ENCODE measurements around the gene PTPA.
"Not testable (repeated sequence)": the region's sequence is repeated elsewhere in the genome, so short reads cannot be mapped to it uniquely, and the experiment has no call there.

Gene PTPA

GRCh38 chr9:129178568-129179382 is 67.6 kb downstream of the PTPA start:
- DNase-seq = no peak

- DNase-seq = no peak
Observed at GRCh38 chr9:129181246-129181645, 70.0 kb downstream of the PTPA start.

- DNase-seq = no peak
Observed at GRCh38 chr9:129182122-129182521, 70.9 kb downstream of the PTPA start.

GRCh38 chr9:129182625-129183494 is 71.6 kb downstream of the PTPA start:
- no peak for DNase-seq

GRCh38 chr9:129183495-129184218 is 72.4 kb downstream of the PTPA start:
- no peak for DNase-seq

- no peak for DNase-seq
Observed at GRCh38 chr9:129184219-129184524, 73.0 kb downstream of the PTPA start.

- no peak for DNase-seq
Observed at GRCh38 chr9:129184596-129185122, 73.4 kb downstream of the PTPA start.

GRCh38 chr9:129185402-129185801 is 74.2 kb downstream of the PTPA start:
- no peak for DNase-seq

- DNase-seq = no peak
Observed at GRCh38 chr9:129185991-129186390, 74.8 kb downstream of the PTPA start.

- no peak for DNase-seq
Observed at GRCh38 chr9:129187042-129187441, 75.8 kb downstream of the PTPA start.

- DNase-seq = not testable (repeated sequence)
Observed at GRCh38 chr9:129189971-129190370, 78.8 kb downstream of the PTPA start.

GRCh38 chr9:129191234-129191633 is 80.0 kb downstream of the PTPA start:
- DNase-seq = no peak

- no peak for DNase-seq
Observed at GRCh38 chr9:129193655-129194054, 82.4 kb downstream of the PTPA start.

- DNase-seq = no peak
Observed at GRCh38 chr9:129194221-129194620, 83.0 kb downstream of the PTPA start.

GRCh38 chr9:129195606-129196005 is 84.4 kb downstream of the PTPA start:
- DNase-seq = no peak

- DNase-seq = not testable (repeated sequence)
Observed at GRCh38 chr9:129197045-129197444, 85.8 kb downstream of the PTPA start.

GRCh38 chr9:129197978-129198318 is 86.7 kb downstream of the PTPA start:
- no peak for DNase-seq
